Astrocyte of the hippocampus (primary cell): ENCODE results near the gene GRIN3A.

Experiments used
- DNase-seq: peaks from one replicate; pipeline ENCODE4 v3.0.0; 2011; ENCODE audit warnings: low read depth, low spot score

The GRIN3A gene

GRCh38 chr9:101705135-101705661, 33.2 kb downstream of the GRIN3A start:
- peak; percentile 40 for DNase-seq

GRCh38 chr9:101702257-101702656, 36.2 kb downstream of the GRIN3A start:
- DNase-seq, result no peak

GRCh38 chr9:101693546-101694336, 44.7 kb downstream of the GRIN3A start:
- no peak for DNase-seq

- no peak for DNase-seq
Measured at GRCh38 chr9:101691657-101692056, 46.8 kb downstream of the GRIN3A start.

GRCh38 chr9:101689039-101689438, 49.4 kb downstream of the GRIN3A start:
- no peak for DNase-seq

- DNase-seq, result no peak
Measured at GRCh38 chr9:101684665-101685064, 53.8 kb downstream of the GRIN3A start.

- no peak for DNase-seq
Measured at GRCh38 chr9:101683236-101683635, 55.2 kb downstream of the GRIN3A start.

GRCh38 chr9:101677861-101678260, 60.6 kb downstream of the GRIN3A start:
- DNase-seq, result no peak

GRCh38 chr9:101675341-101675740, 63.1 kb downstream of the GRIN3A start:
- DNase-seq, result no peak

GRCh38 chr9:101674165-101674564, 64.3 kb downstream of the GRIN3A start:
- no peak for DNase-seq

- DNase-seq, result no peak
Measured at GRCh38 chr9:101673642-101674041, 64.8 kb downstream of the GRIN3A start.

GRCh38 chr9:101671567-101671966, 66.9 kb downstream of the GRIN3A start:
- no peak for DNase-seq

GRCh38 chr9:101668421-101668820, 70.0 kb downstream of the GRIN3A start:
- no peak for DNase-seq

GRCh38 chr9:101664453-101664852, 74.0 kb downstream of the GRIN3A start:
- no peak for DNase-seq

- no peak for DNase-seq
Measured at GRCh38 chr9:101652601-101653175, 85.8 kb downstream of the GRIN3A start.

- no peak for DNase-seq
Measured at GRCh38 chr9:101650142-101650541, 88.3 kb downstream of the GRIN3A start.

GRCh38 chr9:101648493-101648892, 90.0 kb downstream of the GRIN3A start:
- no peak for DNase-seq

GRCh38 chr9:101639785-101640665, 98.4 kb downstream of the GRIN3A start:
- peak; percentile 16 for DNase-seq

GRCh38 chr9:101639311-101639710, 99.1 kb downstream of the GRIN3A start:
- peak; percentile 1 for DNase-seq

- no peak for DNase-seq
Measured at GRCh38 chr9:101636247-101636646, 102.2 kb downstream of the GRIN3A start.

GRCh38 chr9:101635473-101635872, 103.0 kb downstream of the GRIN3A start:
- DNase-seq, result no peak
